NT2/D1 (cell line): Measurements from ENCODE around the gene ZNF221.

Experiments used
- SUZ12 ChIP-seq: IDR thresholded peaks from 2 replicates; pipeline ENCODE4 v1.6.1; 2011; ENCODE audit not compliant: insufficient read length, insufficient read depth; ENCODE audit errors: extremely low read depth
- YY1 ChIP-seq: IDR thresholded peaks from 2 replicates; pipeline ENCODE4 v1.6.1; 2011; ENCODE audit not compliant: insufficient read length, insufficient read depth
- ZNF274 ChIP-seq: IDR thresholded peaks from 2 replicates; pipeline ENCODE4 v1.6.1; 2011; ENCODE audit warnings: mild to moderate bottlenecking, low read depth, low read length

DNA sequence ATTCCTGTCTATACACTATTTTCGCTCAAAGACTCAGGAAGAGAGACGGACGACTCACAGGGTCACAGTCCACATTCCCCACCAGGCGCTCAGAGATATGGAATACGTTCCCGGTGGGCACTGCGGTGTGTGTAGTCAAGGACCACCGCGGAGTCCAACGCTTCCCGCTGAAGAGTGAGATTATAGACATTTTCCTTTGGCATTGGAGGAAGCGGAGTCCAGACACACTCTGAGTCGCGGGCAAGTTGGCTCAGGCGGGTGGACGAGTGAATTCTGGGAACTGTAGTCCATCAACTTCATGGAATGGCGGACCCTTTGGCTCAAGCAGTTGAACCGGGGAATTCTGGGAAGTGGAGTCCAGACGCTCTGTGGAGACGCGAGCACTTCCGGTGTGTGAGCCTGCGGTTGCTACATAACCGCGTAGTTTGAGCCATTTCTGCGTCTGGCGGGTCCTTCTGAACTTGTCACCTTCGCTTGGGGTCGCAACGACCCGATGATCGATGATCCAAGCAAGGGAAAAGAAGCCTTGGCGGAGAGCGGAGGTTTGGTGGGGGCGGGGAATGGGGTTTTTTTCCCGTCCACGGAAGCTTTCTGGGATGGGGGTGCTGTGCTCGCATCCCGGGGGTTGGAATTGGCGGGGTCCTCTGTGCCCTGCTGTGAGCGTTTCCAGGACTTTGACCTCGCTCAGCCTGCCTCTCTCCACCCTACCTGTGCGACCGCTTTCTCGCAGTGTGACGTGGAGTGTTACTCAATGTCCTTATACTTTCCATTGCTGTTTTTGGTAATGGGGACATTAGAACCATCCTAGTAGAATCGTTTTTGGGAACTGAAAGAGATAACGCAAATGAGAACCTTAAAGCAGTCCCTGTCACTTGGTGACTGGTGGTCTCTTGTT is 51.8 kb downstream of the ZNF221 start, which contains the start of gene ZNF230:
- TF ChIP-seq ZNF274 = no peak
- peak; percentile 78 for TF ChIP-seq YY1
- TF ChIP-seq SUZ12 = no peak
